HG02870 (cell line): ENCODE measurements around the gene LRRC41.
"Not testable (repeated sequence)": the region's sequence is repeated elsewhere in the genome, so short reads cannot be mapped to it uniquely, and the experiment has no call there.

Experiments used
- ATAC-seq: cut with Tn5 transposase; IDR thresholded peaks from one replicate; pipeline ENCODE4 v1.9.1; 2021; ENCODE audit warnings: mild to moderate bottlenecking, moderate library complexity; ENCODE audit not compliant: unreplicated experiment

Gene LRRC41

GRCh38 chr1:46303038-46303871 lies at the start of gene LRRC41, which contains the start of gene UQCRH:
LRRC41 (minus strand) TSS chr1:46303616; CDS start chr1:46303322, 294 bp downstream.
UQCRH (plus strand) TSS chr1:46303698; CDS start chr1:46303767, 69 bp downstream.
- ATAC-seq: peak; percentile 69

GRCh38 chr1:46352363-46352762 lies 48.9 kb upstream of the LRRC41 start:
- no peak for ATAC-seq

GRCh38 chr1:46345281-46345680 lies 41.9 kb upstream of the LRRC41 start:
- no peak for ATAC-seq

GRCh38 chr1:46344481-46344880 lies 41.1 kb upstream of the LRRC41 start:
- ATAC-seq: no peak

GRCh38 chr1:46343705-46344104 lies 40.3 kb upstream of the LRRC41 start:
- ATAC-seq: no peak

- no peak for ATAC-seq
Measured at GRCh38 chr1:46343351-46343695, 39.9 kb upstream of the LRRC41 start.

GRCh38 chr1:46342677-46343350 lies 39.4 kb upstream of the LRRC41 start:
- no peak for ATAC-seq

- ATAC-seq: no peak
Measured at GRCh38 chr1:46342084-46342656, 38.8 kb upstream of the LRRC41 start.

GRCh38 chr1:46341222-46342083 lies 38.0 kb upstream of the LRRC41 start:
- no peak for ATAC-seq

GRCh38 chr1:46340404-46341221 lies 37.2 kb upstream of the LRRC41 start, which contains the start of gene NSUN4:
NSUN4 (plus strand) TSS chr1:46340807; CDS start chr1:46340827, 20 bp downstream.
- peak; percentile 75 for ATAC-seq

- ATAC-seq: not testable (repeated sequence)
Measured at GRCh38 chr1:46337409-46337808, 34.0 kb upstream of the LRRC41 start.

GRCh38 chr1:46335081-46335480 lies 31.7 kb upstream of the LRRC41 start:
- no peak for ATAC-seq

- no peak for ATAC-seq
Measured at GRCh38 chr1:46334030-46334384, 30.6 kb upstream of the LRRC41 start.

GRCh38 chr1:46333300-46334029 lies 30.0 kb upstream of the LRRC41 start:
- ATAC-seq: peak; percentile 39

- not testable (repeated sequence) for ATAC-seq
Measured at GRCh38 chr1:46331786-46332540, 28.5 kb upstream of the LRRC41 start.

- ATAC-seq: not testable (repeated sequence)
Measured at GRCh38 chr1:46330381-46330780, 27.0 kb upstream of the LRRC41 start.

GRCh38 chr1:46329807-46330206 lies 26.4 kb upstream of the LRRC41 start:
- ATAC-seq: not testable (repeated sequence)

- not testable (repeated sequence) for ATAC-seq
Measured at GRCh38 chr1:46328182-46328581, 24.8 kb upstream of the LRRC41 start.
